HS-5 (cell line): ENCODE measurements around the gene GMPPA.

ENCODE experiments used
- DNase-seq: peaks from one replicate; pipeline ENCODE4 v3.0.0-alpha.2; 2012; ENCODE audit warnings: low read depth

GMPPA gene

DNA sequence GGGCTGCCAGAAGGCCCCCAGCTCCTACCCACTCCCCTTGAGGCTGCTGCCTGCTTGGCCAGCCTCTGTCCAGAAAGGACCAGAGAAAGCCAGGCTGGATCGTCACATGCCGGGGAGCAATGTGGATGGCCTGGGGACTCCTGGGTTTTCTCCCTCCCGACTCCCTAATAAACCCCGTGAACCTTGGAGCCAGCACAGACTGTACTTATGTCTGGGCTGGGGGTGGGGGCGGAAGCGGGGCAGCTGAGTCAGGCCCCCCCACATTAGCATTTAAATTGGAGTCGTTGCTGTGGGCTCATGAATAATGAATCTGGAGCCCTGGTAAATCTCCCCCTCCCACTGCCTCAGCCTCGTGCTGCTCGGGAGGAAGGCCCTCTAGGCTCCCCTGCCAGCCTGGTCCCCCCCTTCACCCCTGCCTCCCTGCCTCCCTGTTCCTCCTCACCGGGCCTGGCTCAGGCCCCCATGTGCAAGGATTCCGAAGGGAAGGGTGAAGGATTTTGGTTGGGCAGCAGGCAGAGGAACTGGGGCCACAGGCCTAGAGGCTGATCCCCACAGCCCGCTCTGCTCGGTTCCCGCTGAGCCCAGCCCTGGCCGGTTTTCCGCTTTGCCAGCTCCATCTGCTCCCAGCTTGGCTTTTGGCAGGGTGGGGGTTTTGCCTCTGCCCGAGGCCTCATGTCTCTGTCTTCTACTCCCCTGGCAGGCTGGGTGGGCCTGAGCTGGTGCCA, 8.3 kb downstream of the GMPPA start:
- no peak for DNase-seq

DNA sequence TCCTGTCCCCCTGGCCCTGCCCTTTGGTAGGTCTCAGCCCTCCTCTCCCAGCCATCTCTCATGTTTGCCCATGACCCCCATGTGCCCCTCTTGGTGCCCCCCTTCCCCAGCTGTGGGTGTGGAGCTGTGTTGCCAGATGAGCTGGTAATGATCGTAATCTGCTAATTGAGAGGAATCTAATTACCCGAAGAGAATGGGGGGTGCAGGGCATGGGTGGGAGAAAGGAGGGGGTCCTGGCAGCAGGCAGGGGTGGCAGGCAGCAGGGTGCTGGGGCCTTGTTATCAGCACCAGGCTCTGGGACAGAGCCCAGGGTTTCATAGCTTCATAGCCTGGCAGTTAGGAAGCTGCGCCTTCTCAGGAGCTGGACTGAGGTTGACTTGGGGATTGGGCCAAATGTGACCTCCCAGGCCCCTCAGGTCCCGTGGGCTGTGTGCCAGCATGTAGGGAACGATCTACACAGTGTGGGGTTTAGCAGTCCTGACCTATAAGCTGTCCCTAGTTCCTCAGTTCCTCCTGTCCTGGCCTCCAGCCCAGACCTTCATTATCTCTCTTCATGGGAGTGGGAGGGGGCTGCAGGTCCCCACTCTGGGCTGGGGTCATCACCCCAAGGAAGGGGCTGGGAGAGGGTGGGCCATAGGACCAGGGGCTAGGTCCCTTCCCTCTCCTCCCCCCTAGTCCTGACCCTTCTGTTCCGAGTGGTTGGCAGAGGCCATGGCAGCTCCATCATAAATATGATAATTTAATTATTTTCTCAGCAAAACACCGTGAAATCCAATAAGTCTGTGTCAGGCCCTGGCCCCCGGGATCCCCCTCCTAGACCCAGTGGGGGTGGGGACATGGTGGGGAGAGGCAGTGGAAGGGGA, 9.1 kb downstream of the GMPPA start:
- DNase-seq: no peak

DNA sequence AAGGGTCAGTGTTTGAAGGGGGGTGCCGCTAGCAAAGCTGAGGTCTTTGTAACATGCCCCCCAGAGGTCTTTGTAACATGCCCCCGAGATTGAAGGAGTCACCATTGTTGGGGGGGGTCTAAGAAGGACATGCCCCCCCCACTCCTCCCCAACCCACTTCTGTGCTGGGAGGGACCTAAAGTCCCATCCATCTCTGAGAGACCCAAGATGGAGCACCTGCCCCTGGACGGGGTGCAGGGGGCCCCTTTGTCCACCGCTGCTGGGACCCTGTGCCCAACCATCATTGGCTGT, 9.7 kb downstream of the GMPPA start:
- DNase-seq: no peak

DNA sequence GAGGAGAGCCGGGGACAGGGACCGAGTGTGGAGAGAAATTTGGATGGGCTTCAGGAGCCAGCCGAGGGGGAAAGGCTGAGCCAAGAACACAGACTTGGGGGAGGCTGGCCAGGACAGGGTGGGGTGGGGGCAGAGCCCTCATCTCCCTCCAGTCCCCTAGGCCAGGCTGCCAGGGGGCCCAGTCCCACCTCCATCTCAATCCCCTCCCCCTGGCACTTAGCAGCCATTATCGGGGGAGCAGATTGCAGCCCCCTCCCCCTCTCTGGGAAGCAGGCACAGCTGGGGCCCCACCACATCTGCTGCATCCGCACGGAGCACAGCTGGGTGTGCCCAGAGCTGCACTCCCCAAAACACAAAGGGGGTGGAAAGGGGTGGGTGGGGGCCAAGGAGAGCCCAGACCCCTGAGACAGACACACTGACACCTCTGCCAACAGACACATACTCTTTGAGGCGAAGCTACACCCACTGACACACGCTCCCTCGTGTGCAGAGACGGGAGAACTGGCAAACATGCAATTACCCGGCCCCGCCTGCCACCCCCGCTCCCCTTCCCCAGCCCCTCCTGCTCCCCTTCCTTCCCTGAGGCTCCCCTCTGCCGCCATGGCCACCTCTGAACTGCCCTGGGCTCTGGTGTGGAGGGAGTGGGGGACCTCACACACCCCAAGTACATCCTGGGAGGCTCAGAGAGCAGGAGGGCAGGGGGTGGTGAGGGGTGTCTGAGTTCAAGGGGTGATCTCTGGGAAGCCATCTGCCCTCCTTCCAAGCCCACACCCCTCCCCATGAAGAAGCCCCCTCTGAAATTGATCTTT, 10.5 kb downstream of the GMPPA start:
- no peak for DNase-seq

DNA sequence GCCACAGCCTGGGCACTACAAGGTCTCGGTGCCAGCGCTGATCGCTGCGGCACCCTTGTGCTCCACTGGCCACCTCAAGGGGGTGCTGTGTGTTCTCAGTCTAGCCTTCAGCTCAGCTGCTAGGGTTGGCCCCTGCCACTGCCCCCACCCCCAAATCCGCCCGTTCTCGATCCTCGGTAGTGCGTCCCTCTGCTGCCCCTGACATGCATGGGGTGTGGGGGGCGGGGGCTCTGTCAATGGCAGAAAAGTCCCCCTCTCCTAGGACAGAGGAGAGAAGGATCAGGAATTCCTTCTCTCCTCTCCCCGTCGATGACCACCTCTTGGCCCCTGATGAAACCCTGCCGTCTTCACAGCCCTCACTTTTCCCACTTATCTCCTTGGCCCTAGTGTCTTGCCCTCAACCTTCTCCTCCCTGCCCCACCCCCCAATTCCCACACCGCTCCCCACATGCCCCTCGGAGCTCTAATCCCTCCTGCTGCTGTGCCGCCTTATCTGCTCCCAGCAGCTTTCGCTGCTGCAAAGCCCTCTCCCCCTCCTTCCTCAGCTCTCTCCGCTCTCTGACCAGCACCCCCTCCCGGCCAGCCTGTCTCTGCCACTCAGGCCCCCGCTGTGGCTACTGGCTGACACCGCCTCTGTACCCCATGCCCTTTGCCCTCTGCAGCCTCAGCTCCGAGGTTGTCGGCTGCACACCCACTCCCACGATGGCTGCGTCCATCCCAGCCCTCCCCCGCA, 11.3 kb downstream of the GMPPA start:
- DNase-seq: no peak

DNA sequence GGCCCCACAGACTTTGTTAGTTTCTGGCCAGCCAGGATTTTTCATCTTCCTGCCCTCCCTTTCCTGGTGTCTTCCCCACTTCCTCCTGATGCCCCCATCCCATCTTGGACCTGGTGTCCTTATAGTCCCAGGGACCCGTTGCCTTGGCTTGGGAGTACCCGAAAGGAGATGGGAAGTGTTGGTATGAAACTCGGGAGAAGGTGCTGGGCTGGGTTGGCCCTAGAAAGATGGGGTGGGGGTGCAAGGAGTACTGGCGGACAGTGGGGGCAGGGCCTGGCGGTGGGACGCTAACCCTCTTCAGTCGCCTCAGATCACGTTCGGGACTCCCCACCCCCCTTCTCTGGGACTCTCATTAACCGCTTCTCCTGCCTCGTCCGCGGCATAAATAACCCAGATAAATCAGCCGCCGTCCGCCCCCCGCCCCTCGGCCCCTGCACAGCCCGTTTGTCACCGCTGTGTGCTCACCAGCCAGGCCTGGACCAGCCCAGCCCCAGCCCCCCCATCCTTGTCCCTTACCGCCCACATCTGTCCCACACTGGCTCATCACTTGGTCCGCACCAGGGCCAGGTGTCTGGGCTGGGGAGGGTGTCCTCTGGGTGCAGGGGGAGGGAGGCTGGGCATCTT, 11.9 kb downstream of the GMPPA start:
- no peak for DNase-seq

DNA sequence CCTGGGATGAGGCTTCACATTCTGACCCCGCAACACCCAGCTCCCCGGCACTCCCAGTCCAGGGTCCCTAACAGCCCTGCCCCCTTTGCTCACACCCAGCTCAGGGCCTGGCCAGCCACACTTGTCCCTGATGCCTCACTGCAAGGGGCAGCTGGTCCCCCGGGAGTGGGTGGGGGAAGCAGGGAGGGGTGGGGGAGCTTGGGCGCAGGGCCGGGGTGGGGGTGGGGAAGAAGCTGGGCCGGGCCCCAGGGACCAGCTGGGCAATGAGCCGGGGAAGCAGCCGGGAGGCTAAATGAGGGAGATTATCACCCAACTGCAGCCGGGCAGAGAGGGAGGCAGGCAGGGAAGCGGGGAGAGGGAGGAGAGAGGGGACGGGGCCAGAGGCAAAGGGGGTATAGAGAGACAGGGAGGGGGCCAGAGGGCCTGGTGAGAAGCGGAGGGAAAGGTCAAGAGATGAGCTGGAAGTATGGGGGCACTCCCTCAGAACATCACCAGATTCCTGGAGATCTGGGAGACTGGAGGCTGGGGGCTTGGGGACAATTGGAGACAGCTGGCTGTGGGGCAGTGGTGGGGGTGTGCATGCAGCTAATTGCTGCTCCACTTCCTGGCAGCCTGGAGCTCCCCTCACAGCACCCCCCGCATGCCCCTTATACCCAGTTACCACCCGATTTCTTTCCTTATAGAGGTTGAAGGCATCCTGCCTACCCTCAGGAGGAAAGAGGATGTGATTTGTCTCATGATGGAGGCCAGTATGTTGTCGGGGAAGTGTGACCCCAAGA, 13.0 kb downstream of the GMPPA start:
- no peak for DNase-seq

DNA sequence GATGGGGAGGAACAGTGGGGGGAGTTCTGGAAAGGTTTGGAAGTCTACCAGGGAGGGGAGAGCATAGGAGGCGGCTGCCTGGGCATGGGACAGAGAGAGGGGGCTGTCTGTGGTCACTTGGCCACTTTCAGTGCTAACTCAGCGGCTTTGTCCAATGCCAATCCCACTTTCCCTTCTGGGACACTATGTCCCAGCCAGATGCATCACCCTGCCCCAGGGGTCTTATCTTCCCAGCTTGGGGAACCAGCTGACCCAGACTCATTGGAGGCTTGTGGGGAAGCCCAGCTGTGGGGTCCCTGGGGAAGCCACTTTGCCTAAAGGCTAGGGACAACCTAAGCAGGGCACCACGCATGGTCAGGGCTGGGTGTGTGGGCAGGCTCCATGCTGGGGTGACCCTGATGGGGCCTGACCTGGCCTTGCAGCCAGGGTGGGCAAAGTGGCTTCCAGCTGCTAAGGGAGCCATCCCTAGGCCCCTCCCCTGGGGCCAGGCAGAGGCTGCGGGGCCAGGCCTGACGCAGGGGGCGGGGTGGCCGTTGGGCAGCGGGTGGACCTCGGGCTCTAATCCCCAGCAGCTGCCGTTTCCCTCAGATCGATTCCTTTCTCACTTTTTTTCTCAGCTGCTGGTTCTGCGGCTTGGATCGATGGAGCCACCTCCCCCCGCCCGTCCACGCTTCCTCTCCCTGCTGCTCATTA, 14.0 kb downstream of the GMPPA start:
- DNase-seq: no peak

DNA sequence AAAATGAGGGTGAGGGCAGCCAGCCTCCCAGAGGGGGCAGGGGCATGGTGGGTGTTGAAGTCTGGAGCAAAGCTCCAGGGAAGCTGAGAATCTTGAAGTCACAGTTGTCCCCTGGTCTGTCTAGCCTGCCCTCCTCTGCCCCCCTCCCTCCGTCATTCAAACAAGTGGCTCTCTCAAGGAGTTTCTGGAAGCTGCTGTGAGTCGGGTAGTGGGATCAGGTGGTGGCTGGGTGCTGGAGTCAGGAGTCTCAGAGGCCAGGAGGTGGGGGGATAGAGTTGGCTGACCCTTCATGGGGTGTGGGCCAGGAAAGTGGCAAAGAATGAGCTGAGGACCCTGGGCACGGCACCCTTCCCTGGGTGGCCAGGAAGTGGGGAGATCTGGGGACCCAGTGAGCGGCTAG, 15.1 kb downstream of the GMPPA start:
- DNase-seq: no peak

DNA sequence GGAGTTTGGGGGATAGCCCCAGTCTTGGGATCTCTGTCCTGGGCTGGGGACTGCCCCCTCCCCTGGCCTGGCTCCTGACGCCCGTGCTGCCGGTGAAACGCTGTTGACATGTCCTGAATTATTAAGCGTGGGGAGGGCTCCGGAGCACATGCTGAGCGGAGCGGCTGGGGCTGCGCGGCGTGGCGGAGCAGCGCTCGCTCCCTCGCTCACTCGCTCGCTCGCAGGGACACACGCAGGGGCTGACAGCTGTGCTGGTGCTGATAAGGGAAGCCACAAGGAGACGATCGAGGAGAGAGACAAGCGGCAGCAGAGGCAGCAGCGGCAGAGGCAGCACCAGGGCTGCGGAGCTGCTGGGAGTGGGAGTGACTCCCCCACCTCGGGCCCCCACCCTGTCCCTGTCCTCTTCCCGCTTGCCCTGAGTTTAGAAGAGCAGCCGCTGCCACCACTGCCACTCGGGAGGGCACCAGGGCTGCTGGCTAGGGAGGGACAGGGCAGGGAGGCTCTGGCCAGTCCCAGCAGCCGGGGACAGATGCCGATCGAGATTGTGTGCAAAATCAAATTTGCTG, 15.6 kb downstream of the GMPPA start, which contains the start of gene ASIC4:
TSS of gene ASIC4 (plus strand) at position 287 of the 566 bp plus-strand sequence. CDS start at position 530, 243 bp downstream.
- DNase-seq: no peak

DNA sequence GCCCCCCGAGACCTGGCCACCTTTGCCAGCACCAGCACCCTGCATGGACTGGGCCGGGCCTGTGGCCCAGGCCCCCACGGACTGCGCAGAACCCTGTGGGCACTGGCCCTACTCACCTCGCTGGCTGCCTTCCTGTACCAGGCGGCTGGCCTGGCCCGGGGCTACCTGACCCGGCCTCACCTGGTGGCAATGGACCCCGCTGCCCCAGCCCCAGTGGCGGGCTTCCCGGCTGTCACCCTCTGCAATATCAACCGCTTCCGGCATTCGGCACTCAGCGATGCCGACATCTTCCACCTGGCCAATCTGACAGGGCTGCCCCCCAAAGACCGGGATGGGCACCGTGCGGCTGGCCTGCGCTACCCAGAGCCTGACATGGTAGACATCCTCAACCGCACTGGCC, 16.1 kb downstream of the GMPPA start:
- no peak for DNase-seq

DNA sequence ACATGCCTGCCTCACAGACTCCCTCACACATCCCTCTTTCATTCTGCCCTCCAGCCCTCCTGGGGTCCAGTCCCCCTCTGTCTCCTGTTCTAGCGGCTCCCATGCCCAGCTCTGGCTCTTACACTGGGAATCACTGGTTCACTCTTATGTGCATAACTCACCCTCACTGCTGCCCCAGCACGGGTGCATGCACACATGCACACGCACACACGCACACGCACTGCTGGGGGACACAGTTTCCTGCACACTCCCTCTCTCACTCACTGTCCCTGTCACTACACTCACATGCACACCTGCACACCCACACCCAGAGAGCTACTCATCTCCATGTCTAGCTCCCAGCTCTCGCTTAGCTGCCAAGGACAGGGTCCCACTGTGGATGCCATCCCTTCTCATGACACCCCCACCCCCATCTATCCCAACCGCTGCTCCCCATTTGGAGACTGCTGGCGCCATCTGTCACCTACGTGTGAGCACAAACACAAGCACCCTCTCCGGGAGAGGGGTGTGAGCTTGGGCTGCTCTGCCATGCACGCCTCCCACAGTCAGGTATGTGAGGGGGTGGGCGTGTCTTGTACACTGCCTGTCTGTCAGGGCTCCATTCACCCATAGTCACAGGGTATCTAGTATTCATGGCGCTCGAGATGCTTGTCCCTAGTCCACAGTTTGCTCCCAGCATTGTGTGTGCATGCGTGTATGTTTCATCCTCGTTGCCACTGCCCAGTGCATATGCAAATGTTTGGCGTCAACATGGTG, 17.4 kb downstream of the GMPPA start:
- DNase-seq: no peak

DNA sequence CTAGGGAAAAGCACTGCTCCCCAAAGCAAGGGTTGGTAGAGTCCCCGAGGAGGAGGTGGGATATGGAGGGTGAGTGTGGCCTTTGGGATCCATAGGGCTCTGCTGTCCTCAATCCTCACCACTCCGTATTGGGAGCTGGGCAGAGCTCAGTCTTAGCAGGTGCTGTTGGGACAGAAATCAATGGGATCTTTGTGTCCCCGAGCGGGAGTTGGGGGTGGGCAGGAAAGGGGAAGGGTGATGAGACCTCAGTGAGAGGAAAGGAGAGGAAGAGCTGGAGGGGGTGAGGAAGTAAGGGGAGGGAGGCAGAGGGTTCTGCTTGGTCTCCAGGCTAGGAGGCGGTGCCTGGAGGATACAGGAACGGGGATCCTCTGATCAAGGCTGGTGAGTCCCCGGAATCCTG, 18.2 kb downstream of the GMPPA start:
- no peak for DNase-seq

DNA sequence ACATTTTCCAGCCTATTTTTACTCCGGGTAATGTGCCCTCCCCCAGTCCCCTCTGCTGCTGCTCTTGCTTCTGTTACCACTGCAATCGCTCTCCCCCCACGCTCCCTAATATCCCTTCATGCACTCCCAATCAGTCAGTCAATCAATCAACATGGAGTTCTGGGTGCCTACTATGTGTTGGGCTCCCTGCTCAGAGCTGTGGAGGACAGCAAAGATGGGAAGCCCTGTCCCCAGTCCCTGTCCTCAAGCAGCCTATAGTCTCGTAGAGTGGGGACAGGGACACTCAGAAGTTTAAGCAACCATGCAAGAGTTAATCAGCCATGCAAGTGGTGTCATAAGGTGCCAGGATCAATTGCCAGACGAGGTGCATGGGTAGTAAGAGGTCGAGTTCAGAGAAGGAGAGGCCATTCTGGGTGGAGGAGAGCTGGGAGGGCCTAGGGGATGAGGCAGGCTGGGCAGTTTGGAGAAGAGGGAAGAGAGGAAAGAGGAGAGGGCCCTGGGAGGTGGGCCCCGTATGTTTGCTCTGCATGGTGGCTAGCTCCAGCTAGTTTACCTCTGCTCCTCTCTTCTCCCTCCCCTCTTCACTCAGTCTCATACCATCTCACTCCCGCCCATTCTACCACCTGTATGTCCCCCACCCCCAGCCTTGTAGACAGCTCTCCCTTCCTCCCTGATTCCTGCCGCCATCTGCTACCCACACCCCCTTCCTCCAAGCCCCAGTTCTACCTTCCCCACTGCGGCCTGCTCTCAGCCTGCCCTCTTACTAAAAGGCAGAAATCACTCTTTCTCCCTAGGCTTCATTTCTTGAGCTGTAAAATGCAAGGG, 19.5 kb downstream of the GMPPA start:
- DNase-seq: no peak

DNA sequence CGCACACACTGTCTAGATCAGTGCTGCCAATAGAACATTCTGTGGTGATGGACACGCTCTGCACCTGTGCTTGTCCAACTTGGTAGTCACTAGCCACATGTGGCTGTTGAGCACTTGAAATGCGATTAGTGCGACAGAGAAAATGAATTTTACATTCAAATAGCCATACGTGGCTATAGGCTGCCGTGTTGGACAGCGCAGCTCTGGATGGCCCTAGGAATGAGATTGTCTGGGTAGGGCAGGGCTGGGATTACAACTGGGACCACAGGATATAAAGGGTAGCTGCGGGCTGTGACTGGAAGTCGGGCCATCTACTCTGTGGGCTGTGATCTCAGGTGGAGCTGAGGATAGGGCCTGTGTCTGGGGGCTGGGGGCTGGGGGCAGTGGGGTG, 20.8 kb downstream of the GMPPA start:
- no peak for DNase-seq

DNA sequence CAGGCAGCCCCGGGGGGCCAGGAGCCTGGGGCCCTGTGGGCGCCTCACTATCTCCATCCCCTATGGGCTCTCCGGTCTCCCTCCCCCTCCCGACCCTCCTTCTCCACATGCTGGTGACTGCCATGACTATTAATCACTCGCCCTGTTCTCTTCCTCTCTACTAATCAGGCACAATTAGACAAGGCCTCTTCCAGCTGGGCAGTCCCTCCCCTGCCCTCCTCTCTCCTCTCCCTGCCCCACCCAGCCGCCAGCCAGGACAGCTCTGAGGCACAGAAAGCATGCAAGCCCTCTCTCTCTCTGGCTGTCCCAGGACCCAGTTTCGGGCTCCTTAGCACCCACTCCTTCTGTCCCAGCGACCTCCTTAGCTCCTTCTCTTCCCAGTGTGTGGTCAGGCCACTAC, 21.4 kb downstream of the GMPPA start:
- DNase-seq: no peak

DNA sequence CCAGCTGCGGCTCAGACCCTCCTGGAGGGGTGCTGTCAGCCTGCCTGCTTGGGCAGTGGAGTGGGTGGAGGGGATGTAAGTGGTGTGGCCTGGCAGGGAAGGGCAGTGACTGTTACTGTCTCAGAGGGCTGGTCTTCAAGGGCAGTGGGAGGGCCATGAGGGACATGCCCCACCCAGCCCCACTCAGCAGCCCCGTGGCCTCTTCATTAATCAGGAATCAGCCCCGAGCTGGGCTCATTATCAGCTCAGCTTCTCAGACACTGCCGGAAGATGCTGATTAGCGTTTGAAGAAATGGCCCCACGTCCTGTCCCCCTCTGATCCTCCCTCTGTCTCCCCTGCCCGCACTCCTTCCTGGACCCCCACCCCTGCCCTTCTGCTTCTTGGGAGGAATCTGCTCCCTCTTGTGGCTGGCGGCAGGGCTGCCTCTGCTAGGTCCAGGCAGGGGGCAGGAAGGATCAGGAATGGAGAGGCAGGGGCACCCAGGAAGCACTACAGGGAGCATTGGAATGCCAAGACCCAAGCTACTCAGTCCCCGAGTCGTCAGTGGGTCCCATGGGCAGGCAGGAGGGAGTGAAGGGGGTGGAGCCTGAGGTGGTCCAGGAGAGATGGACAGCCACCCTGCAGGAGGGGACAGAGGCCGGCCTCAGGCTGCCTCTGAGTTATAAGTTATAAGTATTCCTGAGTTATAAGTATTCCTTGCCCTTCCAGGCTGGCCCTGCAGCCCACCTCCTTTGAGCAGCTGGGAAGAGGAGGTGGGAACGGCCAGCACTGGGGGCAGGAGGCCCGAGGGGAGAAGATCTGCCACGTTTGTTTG, 22.6 kb downstream of the GMPPA start:
- no peak for DNase-seq
